HepG2 (cell line): Measurements from ENCODE around the gene TBXAS1.

Source experiments
- HDAC2 ChIP-seq: sonication (generic); formaldehyde crosslinking; IDR thresholded peaks from 2 replicates; pipeline ENCODE4 v1.4.0; 2020; ENCODE audit warnings: missing genetic modification reagents
- POLR2A ChIP-seq, 2 experiments: IDR thresholded peaks; 2 replicates each; pipeline ENCODE4 v1.6.1; 2011; ENCODE audit warnings: low read depth in 2 of 2, low read length in 2 of 2, mild to moderate bottlenecking in 1 of 2, moderate library complexity in 1 of 2; ENCODE audit not compliant: insufficient read depth in 1 of 2

DNA sequence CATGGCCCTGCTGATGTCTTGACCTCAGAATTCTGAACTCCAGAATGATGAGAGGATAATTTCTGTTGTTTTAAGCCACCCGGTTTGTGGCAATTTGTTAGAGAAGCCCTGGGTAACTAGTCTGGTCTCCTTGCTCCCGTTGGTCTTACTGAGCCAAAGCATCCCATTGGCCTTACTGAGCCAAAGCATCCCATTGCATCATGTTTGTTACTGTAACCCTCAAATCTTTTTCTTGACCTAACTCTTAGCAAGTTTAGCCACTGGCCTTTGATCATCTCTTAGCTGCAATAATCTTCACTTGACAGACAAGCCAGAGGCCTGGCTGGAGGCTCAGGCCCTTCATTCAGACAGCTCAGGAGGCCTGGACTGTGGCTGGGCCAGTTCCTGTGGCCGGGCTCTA is 21.8 kb downstream of the TBXAS1 start:
- no peak for TF ChIP-seq POLR2A (IDR thresholded peaks at IDR 0.05; ENCODE audit: insufficient read depth in 1 of 2, low read depth in 2 of 2, low read length in 2 of 2)
- TF ChIP-seq HDAC2 (CRISPR knock-in tag): no peak
